Peyer's patch (tissue), 4 donors: ENCODE data around the gene AOPEP.

Source experiments
- POLR2A ChIP-seq, 2 donors: fragments of 450-650 bp; IDR thresholded peaks; one replicate each; pipeline ENCODE4 v1.5.1; 2017; ENCODE audit warnings: antibody characterized with exemption in 2 of 2, mild to moderate bottlenecking in 2 of 2, moderate library complexity in 2 of 2
- TF ChIP-seq, protein P1 (sequence below), 6 experiments: fragments of 450-650 bp in 4 of 6; fragments of 200-600 bp in 2 of 6; sonication (generic) in 1 of 6; IDR thresholded peaks; one replicate each; pipeline ENCODE4 v1.5.1; 2017 to 2019; ENCODE audit warnings: antibody characterized with exemption in 6 of 6, mild to moderate bottlenecking in 3 of 6, moderate library complexity in 1 of 6

GRCh38 chr9:95024097-95024671, 297.7 kb downstream of the AOPEP start:
- TF ChIP-seq, protein P1, sequence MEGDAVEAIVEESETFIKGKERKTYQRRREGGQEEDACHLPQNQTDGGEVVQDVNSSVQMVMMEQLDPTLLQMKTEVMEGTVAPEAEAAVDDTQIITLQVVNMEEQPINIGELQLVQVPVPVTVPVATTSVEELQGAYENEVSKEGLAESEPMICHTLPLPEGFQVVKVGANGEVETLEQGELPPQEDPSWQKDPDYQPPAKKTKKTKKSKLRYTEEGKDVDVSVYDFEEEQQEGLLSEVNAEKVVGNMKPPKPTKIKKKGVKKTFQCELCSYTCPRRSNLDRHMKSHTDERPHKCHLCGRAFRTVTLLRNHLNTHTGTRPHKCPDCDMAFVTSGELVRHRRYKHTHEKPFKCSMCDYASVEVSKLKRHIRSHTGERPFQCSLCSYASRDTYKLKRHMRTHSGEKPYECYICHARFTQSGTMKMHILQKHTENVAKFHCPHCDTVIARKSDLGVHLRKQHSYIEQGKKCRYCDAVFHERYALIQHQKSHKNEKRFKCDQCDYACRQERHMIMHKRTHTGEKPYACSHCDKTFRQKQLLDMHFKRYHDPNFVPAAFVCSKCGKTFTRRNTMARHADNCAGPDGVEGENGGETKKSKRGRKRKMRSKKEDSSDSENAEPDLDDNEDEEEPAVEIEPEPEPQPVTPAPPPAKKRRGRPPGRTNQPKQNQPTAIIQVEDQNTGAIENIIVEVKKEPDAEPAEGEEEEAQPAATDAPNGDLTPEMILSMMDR (IDR thresholded peaks at IDR 0.05): no peak
- no peak for TF ChIP-seq POLR2A (IDR thresholded peaks at IDR 0.05)
